Suprapubic skin (tissue), 4 donors: Measurements from ENCODE around the gene PATE3. TPM values are rescaled to one million over a fixed set of nuclear protein-coding genes. Genes with fewer than 3 reads are reported as not detected.

ENCODE experiments used
- DNase-seq, 2 donors: peaks; one replicate each; pipeline ENCODE4 v3.0.0-alpha.2; 2019; ENCODE audit warnings: low spot score in 2 of 2
- H3K27ac ChIP-seq: fragments of 200-600 bp; sonication (generic); one replicate; pipeline ENCODE4 v1.5.1; 2019
- H3K27me3 ChIP-seq: fragments of 200-600 bp; sonication (generic); one replicate; pipeline ENCODE4 v1.5.1; 2019
- H3K36me3 ChIP-seq: fragments of 200-600 bp; sonication (generic); one replicate; pipeline ENCODE4 v1.5.1; 2019
- H3K4me1 ChIP-seq: fragments of 200-600 bp; sonication (generic); one replicate; pipeline ENCODE4 v1.5.1; 2019
- H3K4me3 ChIP-seq: fragments of 200-600 bp; sonication (generic); one replicate; pipeline ENCODE4 v1.5.1; 2019; ENCODE audit warnings: mild to moderate bottlenecking
- H3K9me3 ChIP-seq: fragments of 200-600 bp; sonication (generic); one replicate; pipeline ENCODE4 v1.5.1; 2019
- CTCF ChIP-seq, 2 donors: fragments of 200-600 bp in 1 of 2; fragments of 450-650 bp in 1 of 2; sonication (generic) in 1 of 2; IDR thresholded peaks; one replicate each; pipeline ENCODE4 v1.5.1; 2016 to 2019; ENCODE audit warnings: antibody characterized with exemption in 2 of 2, mild to moderate bottlenecking in 1 of 2, moderate library complexity in 1 of 2
- EP300 ChIP-seq: sonication (generic); formaldehyde crosslinking; IDR thresholded peaks from one replicate; pipeline ENCODE4 v1.6.1; 2017; ENCODE audit warnings: antibody characterized with exemption
- POLR2A ChIP-seq, 2 donors: fragments of 450-650 bp; IDR thresholded peaks; one replicate each; pipeline ENCODE4 v1.6.1; 2017; ENCODE audit warnings: antibody characterized with exemption in 2 of 2, mild to moderate bottlenecking in 2 of 2, moderate library complexity in 2 of 2
- POLR2AphosphoS5 ChIP-seq, 3 donors: sonication (generic); formaldehyde crosslinking; IDR thresholded peaks; one replicate each; pipeline ENCODE4 v1.6.1; 2017; ENCODE audit warnings: antibody characterized with exemption in 3 of 3
- WGBS: methylation state at CpG from one replicate; pipeline ENCODE4 v1.1.5; 2018; 5-methylcytosine and 5-hydroxymethylcytosine counted together
- total RNA-seq, 4 donors: library from RNA; depleted of rRNA; stranded (reverse); fragments of >200 nt; gene quantifications; one replicate each; pipeline ENCODE4 v1.1.0, GENCODE V29; 2016

PATE3 gene
- total RNA-seq, 4 donors from 2014 or later, result not detected

- DNase-seq, result no peak
- no peaks in the 10 kb centered on the region for H3K36me3 ChIP-seq
Measured at GRCh38 chr11:125762445-125762844, 25.5 kb upstream of the PATE3 start.

GRCh38 chr11:125763483-125763882 is 24.4 kb upstream of the PATE3 start:
- H3K27me3 ChIP-seq, result no peaks in the 10 kb centered on the region
- H3K27ac ChIP-seq, result no peak overlapping the region
- TF ChIP-seq EP300 (no peak), CTCF (IDR thresholded peaks at IDR 0.05) (no peak), POLR2AphosphoS5 (IDR thresholded peaks at IDR 0.05) (no peak), POLR2A (IDR thresholded peaks at IDR 0.05) (no peak)
- no peaks in the 10 kb centered on the region for H3K9me3 ChIP-seq
- no peaks in the 10 kb centered on the region for H3K36me3 ChIP-seq
- H3K4me1 ChIP-seq, result no peaks in the 10 kb centered on the region
- 95% methylated on average over 2 of the region's 2 CpGs for WGBS
- DNase-seq, result no peak
- H3K4me3 ChIP-seq, result no peak overlapping the region

More at GRCh38 chr11:125762445-125762844, 25.5 kb upstream of the PATE3 start:
- 74% methylated on average over 1 of the region's 1 CpG for WGBS
- Histone ChIP-seq H3K4me1 (no peaks in the 10 kb centered on the region), H3K9me3 (no peaks in the 10 kb centered on the region), H3K4me3 (no peak overlapping the region), H3K27ac (no peak overlapping the region), H3K27me3 (no peaks in the 10 kb centered on the region)
- TF ChIP-seq EP300, result no peak
- no peak for TF ChIP-seq POLR2AphosphoS5 (IDR thresholded peaks at IDR 0.05)
- no peak for TF ChIP-seq CTCF (IDR thresholded peaks at IDR 0.05)
- no peak for TF ChIP-seq POLR2A (IDR thresholded peaks at IDR 0.05)

- no peak overlapping the region for H3K27ac ChIP-seq
- TF ChIP-seq POLR2A (IDR thresholded peaks at IDR 0.05) (no peak), EP300 (no peak), CTCF (IDR thresholded peaks at IDR 0.05) (no peak), POLR2AphosphoS5 (IDR thresholded peaks at IDR 0.05) (no peak)
- H3K36me3 ChIP-seq, result no peaks in the 10 kb centered on the region
- H3K4me3 ChIP-seq, result no peak overlapping the region
- no peaks in the 10 kb centered on the region for H3K9me3 ChIP-seq
- 83% methylated on average over 1 of the region's 1 CpG for WGBS
- DNase-seq, result no peak
- no peaks in the 10 kb centered on the region for H3K27me3 ChIP-seq
- no peaks in the 10 kb centered on the region for H3K4me1 ChIP-seq
Measured at GRCh38 chr11:125766251-125766650, 21.7 kb upstream of the PATE3 start.

GRCh38 chr11:125768336-125769046 is 19.4 kb upstream of the PATE3 start:
- no peaks in the 10 kb centered on the region for H3K9me3 ChIP-seq
- H3K27ac ChIP-seq, result no peak overlapping the region
- H3K4me3 ChIP-seq, result no peak overlapping the region
- no peaks in the 10 kb centered on the region for H3K4me1 ChIP-seq
- TF ChIP-seq POLR2A (IDR thresholded peaks at IDR 0.05) (no peak), POLR2AphosphoS5 (IDR thresholded peaks at IDR 0.05) (no peak), EP300 (no peak), CTCF (IDR thresholded peaks at IDR 0.05) (no peak)
- DNase-seq, result no peak
- H3K27me3 ChIP-seq, result no peaks in the 10 kb centered on the region
- 34% methylated on average over 10 of the region's 10 CpGs for WGBS
- H3K36me3 ChIP-seq, result no peaks in the 10 kb centered on the region

GRCh38 chr11:125770583-125770982 is 17.3 kb upstream of the PATE3 start:
- no peak overlapping the region for H3K4me3 ChIP-seq
- no peak for DNase-seq
- WGBS, result 83% methylated on average over 2 of the region's 2 CpGs
- H3K27ac ChIP-seq, result no peak overlapping the region
- H3K27me3 ChIP-seq, result no peaks in the 10 kb centered on the region
- H3K9me3 ChIP-seq, result no peaks in the 10 kb centered on the region
- no peaks in the 10 kb centered on the region for H3K4me1 ChIP-seq
- TF ChIP-seq POLR2A (IDR thresholded peaks at IDR 0.05) (no peak), CTCF (IDR thresholded peaks at IDR 0.05) (no peak), POLR2AphosphoS5 (IDR thresholded peaks at IDR 0.05) (no peak), EP300 (no peak)
- no peaks in the 10 kb centered on the region for H3K36me3 ChIP-seq
